ENCODE results near the gene OR2F1.

Gene OR2F1

GRCh38 chr7:143960813-143961610 lies 6.4 kb downstream of the OR2F1 start:
- no peak for TF ChIP-seq FOXP2 (optimal IDR thresholded peaks at IDR 0.05; ENCODE audit: borderline replicate concordance, extremely low read depth, extremely low read length, insufficient read depth)
- no peak for TF ChIP-seq SIN3A (IDR thresholded peaks at IDR 0.05; ENCODE audit: borderline replicate concordance, insufficient read depth, low read length)
- TF ChIP-seq, protein P1, sequence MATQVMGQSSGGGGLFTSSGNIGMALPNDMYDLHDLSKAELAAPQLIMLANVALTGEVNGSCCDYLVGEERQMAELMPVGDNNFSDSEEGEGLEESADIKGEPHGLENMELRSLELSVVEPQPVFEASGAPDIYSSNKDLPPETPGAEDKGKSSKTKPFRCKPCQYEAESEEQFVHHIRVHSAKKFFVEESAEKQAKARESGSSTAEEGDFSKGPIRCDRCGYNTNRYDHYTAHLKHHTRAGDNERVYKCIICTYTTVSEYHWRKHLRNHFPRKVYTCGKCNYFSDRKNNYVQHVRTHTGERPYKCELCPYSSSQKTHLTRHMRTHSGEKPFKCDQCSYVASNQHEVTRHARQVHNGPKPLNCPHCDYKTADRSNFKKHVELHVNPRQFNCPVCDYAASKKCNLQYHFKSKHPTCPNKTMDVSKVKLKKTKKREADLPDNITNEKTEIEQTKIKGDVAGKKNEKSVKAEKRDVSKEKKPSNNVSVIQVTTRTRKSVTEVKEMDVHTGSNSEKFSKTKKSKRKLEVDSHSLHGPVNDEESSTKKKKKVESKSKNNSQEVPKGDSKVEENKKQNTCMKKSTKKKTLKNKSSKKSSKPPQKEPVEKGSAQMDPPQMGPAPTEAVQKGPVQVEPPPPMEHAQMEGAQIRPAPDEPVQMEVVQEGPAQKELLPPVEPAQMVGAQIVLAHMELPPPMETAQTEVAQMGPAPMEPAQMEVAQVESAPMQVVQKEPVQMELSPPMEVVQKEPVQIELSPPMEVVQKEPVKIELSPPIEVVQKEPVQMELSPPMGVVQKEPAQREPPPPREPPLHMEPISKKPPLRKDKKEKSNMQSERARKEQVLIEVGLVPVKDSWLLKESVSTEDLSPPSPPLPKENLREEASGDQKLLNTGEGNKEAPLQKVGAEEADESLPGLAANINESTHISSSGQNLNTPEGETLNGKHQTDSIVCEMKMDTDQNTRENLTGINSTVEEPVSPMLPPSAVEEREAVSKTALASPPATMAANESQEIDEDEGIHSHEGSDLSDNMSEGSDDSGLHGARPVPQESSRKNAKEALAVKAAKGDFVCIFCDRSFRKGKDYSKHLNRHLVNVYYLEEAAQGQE (IDR thresholded peaks at IDR 0.05; ENCODE audit: insufficient read depth in 1 of 2, low read depth in 2 of 2, low read length in 2 of 2) = no peak
- no peak for TF ChIP-seq TAF1 (IDR thresholded peaks at IDR 0.05; ENCODE audit: borderline replicate concordance, insufficient read depth, low read length)
- no peak for TF ChIP-seq POLR2AphosphoS5 (IDR thresholded peaks at IDR 0.05; ENCODE audit: low read depth, low read length)

- TF ChIP-seq, protein P1 (IDR thresholded peaks at IDR 0.05; ENCODE audit: insufficient read depth in 1 of 2, low read depth in 2 of 2, low read length in 2 of 2) = no peak
- no peak for TF ChIP-seq SIN3A (IDR thresholded peaks at IDR 0.05; ENCODE audit: borderline replicate concordance, insufficient read depth, low read length)
- TF ChIP-seq FOXP2 (optimal IDR thresholded peaks at IDR 0.05; ENCODE audit: borderline replicate concordance, extremely low read depth, extremely low read length, insufficient read depth) = no peak
- TF ChIP-seq TAF1 (IDR thresholded peaks at IDR 0.05; ENCODE audit: borderline replicate concordance, insufficient read depth, low read length) = no peak
- no peak for TF ChIP-seq POLR2AphosphoS5 (IDR thresholded peaks at IDR 0.05; ENCODE audit: low read depth, low read length)
These were observed 10.6 kb downstream of the OR2F1 start for GRCh38 chr7:143965280-143965679.

DNA sequence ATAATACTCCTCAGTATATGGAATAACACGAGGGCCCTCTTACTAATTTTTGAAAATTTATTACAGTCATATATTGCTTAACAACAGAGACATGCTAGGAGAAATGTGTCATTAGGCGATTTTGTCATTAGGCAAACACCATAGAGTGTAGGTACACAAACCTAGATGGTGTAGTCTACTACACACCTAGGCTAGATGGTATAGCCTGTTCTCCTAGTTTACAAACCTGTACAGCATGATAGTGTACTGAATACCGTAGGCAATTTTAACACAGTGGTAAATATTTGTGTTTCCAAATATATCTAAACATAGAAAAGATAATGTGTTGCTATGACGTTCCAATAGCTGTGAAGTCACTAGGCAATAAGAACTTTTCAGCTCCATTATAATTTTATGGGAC lies 12.8 kb downstream of the OR2F1 start:
- TF ChIP-seq, protein P1 (IDR thresholded peaks at IDR 0.05; ENCODE audit: insufficient read depth in 1 of 2, low read depth in 2 of 2, low read length in 2 of 2) = no peak
- no peak for TF ChIP-seq SIN3A (IDR thresholded peaks at IDR 0.05; ENCODE audit: borderline replicate concordance, insufficient read depth, low read length)
- TF ChIP-seq POLR2AphosphoS5 (IDR thresholded peaks at IDR 0.05; ENCODE audit: low read depth, low read length) = no peak
- TF ChIP-seq TAF1 (IDR thresholded peaks at IDR 0.05; ENCODE audit: borderline replicate concordance, insufficient read depth, low read length) = no peak
- TF ChIP-seq FOXP2 (optimal IDR thresholded peaks at IDR 0.05; ENCODE audit: borderline replicate concordance, extremely low read depth, extremely low read length, insufficient read depth) = no peak

DNA sequence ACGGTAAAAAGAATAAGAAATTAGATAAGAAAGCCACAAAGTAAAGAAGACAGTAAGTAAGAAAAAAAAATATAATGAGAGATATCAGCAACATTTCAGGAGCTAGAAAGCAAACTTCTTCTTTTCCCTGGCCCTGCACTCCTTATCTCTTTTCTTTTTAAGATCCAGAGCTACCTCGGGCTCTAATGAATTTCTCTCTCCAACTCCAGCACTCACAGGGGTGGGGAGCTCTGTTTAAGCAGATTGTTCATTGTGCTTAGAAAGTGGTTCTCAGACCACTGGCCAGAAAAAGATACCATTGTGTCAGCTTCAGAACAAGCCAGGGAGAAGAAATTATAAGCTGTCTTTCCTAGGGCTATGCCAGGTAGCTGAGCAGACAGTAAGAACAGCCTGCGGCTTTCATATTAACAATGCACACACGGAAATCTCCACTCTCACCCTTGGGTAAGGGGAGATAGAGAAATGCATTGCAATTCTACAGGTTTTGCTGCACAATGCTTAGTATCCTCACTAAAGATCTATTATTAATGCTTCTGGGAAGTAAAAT lies 19.3 kb downstream of the OR2F1 start:
- TF ChIP-seq POLR2AphosphoS5 (IDR thresholded peaks at IDR 0.05; ENCODE audit: low read depth, low read length) = no peak
- TF ChIP-seq, protein P1 (IDR thresholded peaks at IDR 0.05; ENCODE audit: insufficient read depth in 1 of 2, low read depth in 2 of 2, low read length in 2 of 2) = no peak
